Occipital lobe (tissue), 2 donors: ENCODE results near the gene PACSIN3. TPM values are rescaled to one million over a fixed set of nuclear protein-coding genes. Genes with fewer than 3 reads are reported as not detected.
"Not testable (repeated sequence)": the region's sequence is repeated elsewhere in the genome, so short reads cannot be mapped to it uniquely, and the experiment has no call there.

ENCODE experiments used
- DNase-seq: peaks from one replicate; lab custom pipeline; 2025; lab: John Stamatoyannopoulos, UW
- total RNA-seq: library from RNA; depleted of rRNA; stranded (reverse); fragments of >200 nt; gene quantifications from one replicate; pipeline ENCODE4 v1.2.3, GENCODE V29; 2014

The PACSIN3 gene
- total RNA-seq: 3.9 TPM

- DNase-seq: no peak
Observed at GRCh38 chr11:47186076-47186699, at the start of gene PACSIN3. Gene PACSIN3 (minus strand): TSS chr11:47186434. CDS start chr11:47182727, 3,707 bp downstream.

GRCh38 chr11:47235163-47235562 lies 48.9 kb upstream of the PACSIN3 start:
- DNase-seq: no peak

GRCh38 chr11:47234669-47235100 lies 48.5 kb upstream of the PACSIN3 start:
- DNase-seq: peak; percentile 11

DNA sequence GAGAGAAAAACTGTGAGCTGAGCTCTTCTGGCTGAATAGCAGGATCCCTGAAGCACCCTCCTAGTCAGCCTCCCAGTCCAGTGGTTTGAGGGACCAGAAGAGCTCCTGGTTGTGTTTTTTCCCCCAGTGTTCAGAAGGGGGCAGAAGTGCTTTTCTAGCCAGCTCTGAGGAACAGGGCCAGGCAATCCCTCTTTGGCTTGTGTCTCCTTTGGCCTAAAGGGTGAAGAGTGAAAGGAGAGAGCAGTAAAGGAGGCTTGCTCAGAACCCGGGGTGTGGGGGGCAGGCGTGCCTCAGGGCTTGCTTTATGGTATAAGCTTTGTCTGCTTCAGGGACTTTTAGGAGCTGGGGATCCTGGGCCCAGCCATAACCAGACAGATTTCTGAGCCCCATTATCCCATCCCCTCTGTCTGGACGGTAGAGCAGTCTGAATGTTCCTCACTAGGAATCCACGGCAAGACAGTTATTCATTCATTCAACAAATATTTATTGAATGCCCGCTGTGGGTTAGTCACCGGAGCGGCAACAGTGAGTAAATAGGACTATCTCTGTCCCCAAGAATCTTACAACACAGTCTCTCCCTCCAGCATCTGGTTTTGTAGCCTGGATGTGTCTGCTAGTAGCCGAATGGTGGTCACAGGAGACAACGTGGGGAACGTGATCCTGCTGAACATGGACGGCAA lies 47.9 kb upstream of the PACSIN3 start:
- no peak for DNase-seq

DNA sequence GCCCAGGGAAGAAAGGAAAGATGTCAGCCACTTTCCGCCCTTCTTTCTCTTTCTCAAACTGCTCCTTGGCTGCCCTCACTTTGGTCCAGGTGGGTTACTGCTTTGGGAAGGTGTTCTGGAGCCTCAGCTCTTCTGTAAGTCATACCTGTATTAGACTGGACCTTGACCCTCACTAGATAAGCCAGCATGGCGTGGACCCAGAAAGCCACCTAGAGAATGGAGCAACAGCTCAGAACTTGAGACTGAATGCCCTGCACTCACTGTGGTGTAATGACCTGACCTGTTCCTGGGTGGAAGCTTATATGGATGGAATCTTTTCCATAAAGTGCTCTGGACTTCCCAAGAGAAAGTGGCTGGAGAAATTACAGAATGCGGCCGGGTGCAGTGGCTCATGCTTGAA lies 46.8 kb upstream of the PACSIN3 start:
- no peak for DNase-seq

- no peak for DNase-seq
Observed at GRCh38 chr11:47229161-47229560, 42.9 kb upstream of the PACSIN3 start.

DNA sequence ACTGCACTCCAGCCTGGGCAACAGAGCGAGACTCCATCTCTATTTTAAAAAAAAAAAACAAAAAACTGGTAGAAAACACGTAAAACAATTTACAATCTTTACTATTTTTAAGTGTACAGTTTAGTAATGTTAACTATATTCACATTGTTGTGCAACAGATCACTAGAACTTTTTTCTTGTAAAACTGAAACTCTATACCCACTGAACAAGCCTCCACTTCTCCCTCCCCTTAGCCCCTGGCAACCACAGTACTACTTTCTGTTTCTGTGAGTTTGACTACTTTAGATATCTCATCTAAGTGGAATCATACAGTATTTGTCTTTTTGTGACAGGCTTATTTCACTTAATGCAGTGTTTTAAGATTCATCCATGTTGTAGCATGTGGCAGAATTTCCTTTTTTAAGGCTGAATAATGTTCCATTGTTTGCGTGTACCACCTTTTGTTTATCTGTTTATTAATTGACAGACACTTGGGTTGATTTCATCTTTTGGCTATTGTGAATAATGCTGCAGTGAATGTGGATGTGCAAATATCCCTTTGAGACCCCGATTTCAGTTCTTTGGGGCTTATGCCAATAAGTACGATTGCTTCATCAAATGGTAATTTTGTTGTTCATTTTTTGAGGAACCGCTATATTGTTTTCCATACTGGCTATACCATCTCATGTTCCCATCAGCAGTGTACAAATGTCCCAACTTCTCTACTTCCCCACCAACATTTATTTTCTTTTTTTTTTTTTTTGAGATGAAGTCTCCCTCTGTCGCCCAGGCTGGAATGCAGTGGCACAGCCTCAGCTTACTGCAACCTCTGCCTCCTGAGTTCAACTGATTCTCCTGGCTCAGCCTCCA lies 39.5 kb upstream of the PACSIN3 start:
- no peak for DNase-seq

GRCh38 chr11:47222696-47223095 lies 36.5 kb upstream of the PACSIN3 start:
- DNase-seq: no peak

DNA sequence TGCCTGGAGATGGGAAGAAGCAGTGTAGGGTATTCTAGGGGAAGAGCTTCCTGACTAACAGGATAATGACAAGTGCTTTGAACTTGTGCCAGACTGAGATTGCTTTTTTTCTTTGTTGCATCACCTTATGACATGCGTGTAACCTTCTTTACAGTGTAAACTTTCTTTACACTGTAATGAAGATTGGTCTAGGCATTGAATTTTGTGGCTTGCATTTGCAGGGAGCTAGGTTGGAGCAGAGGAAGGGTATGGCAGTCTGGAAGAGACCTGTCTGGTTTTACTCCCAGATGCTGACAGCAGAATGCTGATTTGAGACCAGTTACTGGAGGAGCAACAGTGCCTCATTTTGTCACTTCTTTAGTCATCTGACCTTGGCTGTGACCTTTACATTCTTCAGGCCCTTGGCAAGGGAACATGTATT lies 34.2 kb upstream of the PACSIN3 start:
- no peak for DNase-seq

GRCh38 chr11:47216121-47216798 lies 30.0 kb upstream of the PACSIN3 start:
- peak; percentile 22 for DNase-seq

- DNase-seq: no peak
Observed at GRCh38 chr11:47215366-47215910, 29.2 kb upstream of the PACSIN3 start.

DNA sequence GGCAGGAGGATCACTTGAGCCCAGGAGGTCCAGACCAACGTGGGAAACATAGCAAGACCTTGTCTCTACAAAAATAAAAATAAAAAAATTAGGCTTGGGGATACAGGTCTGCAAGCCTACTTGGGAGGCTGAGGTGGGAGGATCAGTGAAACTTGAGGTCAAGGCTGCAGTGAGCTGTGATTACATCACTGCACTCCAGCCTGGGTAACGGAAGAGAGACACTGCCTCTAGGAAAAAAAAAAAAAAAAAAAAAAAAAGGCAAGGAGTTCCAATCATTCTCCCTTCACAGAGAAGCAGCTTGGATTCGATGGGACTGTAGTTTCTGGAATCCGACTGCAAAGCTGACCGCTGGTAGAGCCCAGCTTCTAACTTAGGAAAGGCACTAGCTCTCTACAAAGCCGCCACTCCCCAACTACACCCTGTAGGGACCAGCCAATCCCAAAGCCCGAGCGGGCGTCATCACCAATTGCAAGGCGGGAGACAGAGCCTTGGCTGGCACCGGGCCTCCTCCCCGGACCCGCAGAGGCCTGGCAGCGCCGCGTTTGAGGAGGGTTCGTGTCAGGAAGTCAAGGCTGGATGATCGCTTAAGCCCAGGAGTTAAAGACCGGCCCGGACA lies 27.8 kb upstream of the PACSIN3 start:
- DNase-seq: peak; percentile 93

DNA sequence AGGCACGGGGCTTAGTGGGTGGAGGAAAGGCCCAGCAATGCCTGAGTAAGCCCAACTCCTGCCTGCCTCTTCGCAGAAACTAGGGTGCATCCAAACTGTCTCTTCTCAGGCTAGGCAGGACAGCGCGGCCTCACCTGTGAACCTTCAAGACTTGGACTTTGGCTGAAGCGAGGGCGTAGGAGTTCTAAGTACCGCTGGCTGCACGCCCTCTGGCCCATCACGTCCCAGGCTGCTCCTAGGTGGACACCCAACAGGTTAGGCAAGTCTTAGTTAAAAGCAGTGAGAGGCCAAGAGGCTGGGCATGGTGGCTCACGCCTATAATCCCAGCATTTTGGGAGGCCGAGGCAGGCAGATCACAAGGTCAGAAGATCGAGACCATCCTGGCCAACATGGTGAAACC lies 26.7 kb upstream of the PACSIN3 start:
- no peak for DNase-seq

DNA sequence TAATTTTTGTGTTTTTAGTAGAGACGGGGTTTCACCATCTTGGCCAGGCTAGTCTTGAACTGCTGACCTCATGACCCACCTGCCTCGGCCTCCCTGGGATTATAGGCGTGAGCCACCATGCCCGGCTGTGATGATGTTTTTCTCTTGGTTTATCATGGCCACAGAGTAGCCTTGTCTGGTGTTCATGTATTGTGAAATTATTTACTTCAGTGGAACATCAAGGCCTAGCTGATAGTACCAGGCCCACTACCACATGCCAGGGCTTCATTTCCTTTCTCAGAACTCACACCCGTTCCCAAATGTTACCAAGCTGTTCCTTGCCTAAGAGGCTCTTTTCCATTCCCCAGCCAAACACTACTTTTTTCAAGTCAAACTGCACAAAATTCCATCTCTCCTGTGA lies 22.4 kb upstream of the PACSIN3 start:
- no peak for DNase-seq

DNA sequence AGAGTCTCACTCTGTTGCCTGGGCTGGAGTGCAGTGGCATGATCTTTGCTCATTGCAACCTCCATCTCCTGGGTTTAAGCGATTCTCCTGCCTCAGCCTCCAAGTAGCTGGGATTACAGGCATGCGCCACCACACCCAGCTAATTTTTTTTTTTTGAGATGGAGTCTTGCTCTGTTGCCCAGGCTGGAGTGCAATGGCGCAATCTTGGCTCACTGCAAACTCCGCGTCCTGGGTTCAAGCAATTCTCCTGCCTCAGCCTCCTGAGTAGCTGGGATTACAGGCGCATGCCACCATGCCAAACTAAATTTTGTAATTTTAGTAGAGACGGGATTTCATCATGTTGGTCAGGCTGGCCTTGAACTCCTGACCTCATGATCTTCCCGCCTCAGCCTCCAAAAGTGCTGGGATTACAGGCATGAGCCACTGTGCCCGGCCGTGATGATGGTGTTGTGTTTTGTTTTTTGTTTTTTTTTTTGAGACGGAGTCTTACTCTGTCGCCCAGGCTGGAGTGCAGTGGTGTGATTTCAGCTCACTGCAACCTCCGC lies 21.8 kb upstream of the PACSIN3 start:
- not testable (repeated sequence) for DNase-seq

DNA sequence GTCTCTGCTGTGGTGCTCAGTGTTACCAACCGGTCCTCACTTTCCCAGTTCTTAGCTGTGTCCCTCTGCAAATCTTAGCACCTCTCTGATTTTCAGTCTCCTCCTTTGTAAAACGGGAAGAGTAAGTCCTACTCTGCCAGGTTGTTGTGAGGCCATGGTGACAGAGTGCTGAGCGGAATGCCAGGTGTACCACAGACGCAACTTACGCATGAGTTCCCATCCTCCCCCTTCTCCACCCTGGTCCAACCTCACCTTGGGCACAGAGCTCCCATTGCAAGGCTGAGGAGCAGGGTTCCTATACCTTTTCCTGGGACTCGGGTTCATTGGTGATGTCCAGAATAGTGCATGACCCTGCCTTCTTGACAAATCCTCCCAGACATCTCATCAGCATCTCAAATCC lies 21.2 kb upstream of the PACSIN3 start:
- no peak for DNase-seq

DNA sequence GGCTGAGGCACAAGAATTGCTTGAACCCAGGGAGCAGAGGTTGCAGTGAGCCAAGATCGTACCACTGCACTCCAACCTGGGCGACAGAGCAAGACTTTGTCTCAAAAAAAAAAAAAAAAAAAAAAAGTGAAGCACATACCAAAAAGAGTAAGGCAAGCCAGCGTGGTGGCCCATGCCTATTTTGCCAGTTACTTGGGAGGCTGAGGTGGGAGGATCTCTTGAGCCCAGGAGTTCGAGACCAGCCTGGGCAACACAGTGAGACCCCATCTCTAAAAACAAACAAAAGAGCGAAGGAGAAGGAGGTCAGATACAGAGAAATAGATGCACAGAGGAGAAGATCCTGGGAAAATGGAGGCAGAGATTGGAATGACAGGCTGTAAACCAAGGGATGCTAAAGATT lies 20.3 kb upstream of the PACSIN3 start:
- DNase-seq: not testable (repeated sequence)

GRCh38 chr11:47204637-47204989 lies 18.4 kb upstream of the PACSIN3 start:
- peak; percentile 31 for DNase-seq

DNA sequence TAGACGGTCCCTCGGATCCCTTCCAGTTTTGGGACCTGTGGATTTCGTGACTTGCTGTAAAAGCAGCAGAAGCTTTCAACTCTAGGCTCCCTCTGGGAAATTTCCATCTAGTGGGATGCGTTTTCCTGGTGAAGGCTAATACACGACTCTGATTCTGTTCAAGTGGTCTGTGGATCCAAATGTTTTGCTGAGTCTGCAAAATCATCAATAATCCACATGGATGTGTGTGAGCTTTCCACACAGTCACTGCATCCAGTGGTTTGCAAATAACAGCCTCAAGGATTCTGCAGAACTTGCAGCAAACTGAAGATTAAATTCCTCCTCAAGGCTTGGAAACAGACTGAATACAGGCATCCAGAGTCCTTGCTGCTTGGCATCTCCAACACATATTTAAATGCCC lies 16.3 kb upstream of the PACSIN3 start:
- no peak for DNase-seq

GRCh38 chr11:47201015-47201414 lies 14.8 kb upstream of the PACSIN3 start:
- no peak for DNase-seq

DNA sequence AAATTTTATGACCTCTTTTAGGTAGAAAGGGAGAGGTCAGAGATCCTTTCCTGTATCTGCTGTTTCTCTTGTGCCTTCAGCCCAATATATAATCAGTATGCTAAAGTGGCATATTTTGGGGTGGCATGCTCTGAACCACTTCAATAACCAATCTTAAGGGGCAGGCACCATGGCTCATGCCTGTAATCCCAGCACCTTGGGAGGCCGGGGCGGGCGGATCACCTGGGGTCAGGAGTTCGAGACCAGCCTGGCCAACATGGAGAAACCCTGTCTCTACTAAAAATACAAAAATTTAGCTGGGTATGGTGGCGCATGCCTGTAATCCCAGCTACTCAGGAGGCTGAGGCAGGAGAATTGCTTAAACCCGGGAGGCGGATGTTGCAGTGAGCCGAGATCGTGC lies 11.9 kb upstream of the PACSIN3 start:
- DNase-seq: not testable (repeated sequence)
